HepG2 (cell line): ENCODE results near the gene MYO1G. TPM values are rescaled to one million over a fixed set of nuclear protein-coding genes. Genes with fewer than 3 reads are reported as not detected.
A peak's percentile ranks its signal among the peaks of the same experiment; 100 is the strongest.

ENCODE experiments used
- CCDC6 ChIP-seq: sonication (generic); formaldehyde crosslinking; IDR thresholded peaks from 2 replicates; pipeline ENCODE4 v1.8.1; 2022; ENCODE audit warnings: mild to moderate bottlenecking, missing genetic modification reagents, moderate library complexity
- DMAP1 ChIP-seq: IDR thresholded peaks from 2 replicates; pipeline ENCODE4 v1.6.1; 2016
- ERF ChIP-seq: IDR thresholded peaks from 2 replicates; pipeline ENCODE4 v1.6.1; 2018; ENCODE audit warnings: missing biosample characterization, missing genetic modification reagents
- HDAC2 ChIP-seq: sonication (generic); formaldehyde crosslinking; IDR thresholded peaks from 2 replicates; pipeline ENCODE4 v1.4.0; 2020; ENCODE audit warnings: missing genetic modification reagents
- HNF1B ChIP-seq: sonication (generic); formaldehyde crosslinking; IDR thresholded peaks from 2 replicates; pipeline ENCODE4 v1.5.1; 2020; ENCODE audit warnings: mild to moderate bottlenecking, moderate library complexity, missing genetic modification reagents
- KDM5B ChIP-seq: sonication (generic); formaldehyde crosslinking; IDR thresholded peaks from 2 replicates; pipeline ENCODE4 v1.4.0; 2020; ENCODE audit warnings: missing genetic modification reagents, mild to moderate bottlenecking, borderline replicate concordance
- NFKB2 ChIP-seq: sonication (generic); formaldehyde crosslinking; IDR thresholded peaks from 2 replicates; pipeline ENCODE4 v1.4.0; 2020; ENCODE audit warnings: missing genetic modification reagents, borderline replicate concordance
- SRY ChIP-seq: sonication (generic); formaldehyde crosslinking; IDR thresholded peaks from 2 replicates; pipeline ENCODE4 v1.8.0; 2022; ENCODE audit warnings: mild to moderate bottlenecking, missing genetic modification reagents
- ZNF761 ChIP-seq: sonication (generic); formaldehyde crosslinking; conservative IDR thresholded peaks from 2 replicates; pipeline ENCODE4 v1.4.0; 2020; ENCODE audit warnings: mild to moderate bottlenecking, missing genetic modification reagents
- polyA plus RNA-seq, 8 experiments: library from polyadenylated mRNA; depleted of rRNA in 3 of 8; stranded (reverse) in 7 of 8; unstranded in 1 of 8; fragments of >200 nt; fragmentation: Illumina TruSeq in 4 of 8; extraction: Trizol in 4 of 8; gene quantifications; 2 replicates each; pipeline versions ENCODE4 v1.2.1 to v1.2.3, GENCODE V29; 2011 to 2016; ENCODE audit warnings: low read depth in 4 of 8, missing spikeins in 1 of 8, mixed read lengths in 1 of 8; ENCODE audit not compliant: insufficient read depth in 1 of 8
- total RNA-seq, 5 experiments: library from RNA; depleted of rRNA; stranded (reverse); fragments of >200 nt; fragmentation: Illumina TruSeq; extraction: Trizol; gene quantifications; 2 replicates each; pipeline ENCODE4 v1.2.3, GENCODE V29; 2016; ENCODE audit warnings: low read depth in 1 of 5
- TF ChIP-seq, protein P1 (sequence below): sonication (generic); formaldehyde crosslinking; IDR thresholded peaks from 2 replicates; pipeline ENCODE4 v1.4.0; 2020; ENCODE audit warnings: missing genetic modification reagents
- TF ChIP-seq, protein P2 (sequence below): IDR thresholded peaks from 2 replicates; pipeline ENCODE4 v1.6.1; 2018; ENCODE audit warnings: missing genetic modification reagents, mild to moderate bottlenecking, missing compliant biosample characterization
- TF ChIP-seq, protein P3 (sequence below): sonication (generic); formaldehyde crosslinking; IDR thresholded peaks from 2 replicates; pipeline ENCODE4 v1.4.0; 2020; ENCODE audit warnings: mild to moderate bottlenecking, missing genetic modification reagents
- TF ChIP-seq, protein P4 (sequence below): sonication (generic); formaldehyde crosslinking; IDR thresholded peaks from 2 replicates; pipeline ENCODE4 v1.4.0; 2020; ENCODE audit warnings: missing genetic modification reagents
- TF ChIP-seq, protein P5 (sequence below): sonication (generic); formaldehyde crosslinking; IDR thresholded peaks from 2 replicates; pipeline ENCODE4 v1.5.0; 2020; ENCODE audit warnings: mild to moderate bottlenecking, missing genetic modification reagents
- TF ChIP-seq, protein P6 (sequence below): sonication (generic); formaldehyde crosslinking; IDR thresholded peaks from 2 replicates; pipeline ENCODE4 v1.8.1; 2023; ENCODE audit warnings: mild to moderate bottlenecking, missing genetic modification reagents

The MYO1G gene
- total and polyA plus RNA-seq, 2 of the 13 experiments (the other 11 are each of a cell fraction or from before 2014, with no cell fraction given), result 0.29 to 1.1 TPM

GRCh38 chr7:44967571-44968446 lies 11.0 kb downstream of the MYO1G start (continued):
- 0 out of 2 replicates have a peak, but pooled peaks have one; percentile 52 for TF ChIP-seq HNF1B (CRISPR knock-in tag)
- no peak for TF ChIP-seq CCDC6 (CRISPR knock-in tag)
- peak; percentile 62 for TF ChIP-seq DMAP1 (CRISPR knock-in tag)
- TF ChIP-seq NFKB2, result peak; percentile 53; the same call in 1 of the 2 replicates
- peak; percentile 55; the same call in 1 of the 2 replicates for TF ChIP-seq HDAC2 (CRISPR knock-in tag)
- TF ChIP-seq, protein P1, sequence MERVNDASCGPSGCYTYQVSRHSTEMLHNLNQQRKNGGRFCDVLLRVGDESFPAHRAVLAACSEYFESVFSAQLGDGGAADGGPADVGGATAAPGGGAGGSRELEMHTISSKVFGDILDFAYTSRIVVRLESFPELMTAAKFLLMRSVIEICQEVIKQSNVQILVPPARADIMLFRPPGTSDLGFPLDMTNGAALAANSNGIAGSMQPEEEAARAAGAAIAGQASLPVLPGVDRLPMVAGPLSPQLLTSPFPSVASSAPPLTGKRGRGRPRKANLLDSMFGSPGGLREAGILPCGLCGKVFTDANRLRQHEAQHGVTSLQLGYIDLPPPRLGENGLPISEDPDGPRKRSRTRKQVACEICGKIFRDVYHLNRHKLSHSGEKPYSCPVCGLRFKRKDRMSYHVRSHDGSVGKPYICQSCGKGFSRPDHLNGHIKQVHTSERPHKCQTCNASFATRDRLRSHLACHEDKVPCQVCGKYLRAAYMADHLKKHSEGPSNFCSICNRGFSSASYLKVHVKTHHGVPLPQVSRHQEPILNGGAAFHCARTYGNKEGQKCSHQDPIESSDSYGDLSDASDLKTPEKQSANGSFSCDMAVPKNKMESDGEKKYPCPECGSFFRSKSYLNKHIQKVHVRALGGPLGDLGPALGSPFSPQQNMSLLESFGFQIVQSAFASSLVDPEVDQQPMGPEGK (CRISPR knock-in tag), result peak; percentile 32
- TF ChIP-seq, protein P2, sequence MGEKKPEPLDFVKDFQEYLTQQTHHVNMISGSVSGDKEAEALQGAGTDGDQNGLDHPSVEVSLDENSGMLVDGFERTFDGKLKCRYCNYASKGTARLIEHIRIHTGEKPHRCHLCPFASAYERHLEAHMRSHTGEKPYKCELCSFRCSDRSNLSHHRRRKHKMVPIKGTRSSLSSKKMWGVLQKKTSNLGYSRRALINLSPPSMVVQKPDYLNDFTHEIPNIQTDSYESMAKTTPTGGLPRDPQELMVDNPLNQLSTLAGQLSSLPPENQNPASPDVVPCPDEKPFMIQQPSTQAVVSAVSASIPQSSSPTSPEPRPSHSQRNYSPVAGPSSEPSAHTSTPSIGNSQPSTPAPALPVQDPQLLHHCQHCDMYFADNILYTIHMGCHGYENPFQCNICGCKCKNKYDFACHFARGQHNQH (CRISPR knock-in tag), result peak; percentile 27; the same call in 1 of the 2 replicates
- TF ChIP-seq, protein P3, sequence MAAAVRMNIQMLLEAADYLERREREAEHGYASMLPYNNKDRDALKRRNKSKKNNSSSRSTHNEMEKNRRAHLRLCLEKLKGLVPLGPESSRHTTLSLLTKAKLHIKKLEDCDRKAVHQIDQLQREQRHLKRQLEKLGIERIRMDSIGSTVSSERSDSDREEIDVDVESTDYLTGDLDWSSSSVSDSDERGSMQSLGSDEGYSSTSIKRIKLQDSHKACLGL (CRISPR knock-in tag), result 0 out of 2 replicates have a peak, but pooled peaks have one; percentile 34
- 0 out of 2 replicates have a peak, but pooled peaks have one; percentile 51 for TF ChIP-seq SRY (CRISPR knock-in tag)
- 0 out of 2 replicates have a peak, but pooled peaks have one; percentile 39 for TF ChIP-seq ERF (CRISPR knock-in tag)
- TF ChIP-seq, protein P4, sequence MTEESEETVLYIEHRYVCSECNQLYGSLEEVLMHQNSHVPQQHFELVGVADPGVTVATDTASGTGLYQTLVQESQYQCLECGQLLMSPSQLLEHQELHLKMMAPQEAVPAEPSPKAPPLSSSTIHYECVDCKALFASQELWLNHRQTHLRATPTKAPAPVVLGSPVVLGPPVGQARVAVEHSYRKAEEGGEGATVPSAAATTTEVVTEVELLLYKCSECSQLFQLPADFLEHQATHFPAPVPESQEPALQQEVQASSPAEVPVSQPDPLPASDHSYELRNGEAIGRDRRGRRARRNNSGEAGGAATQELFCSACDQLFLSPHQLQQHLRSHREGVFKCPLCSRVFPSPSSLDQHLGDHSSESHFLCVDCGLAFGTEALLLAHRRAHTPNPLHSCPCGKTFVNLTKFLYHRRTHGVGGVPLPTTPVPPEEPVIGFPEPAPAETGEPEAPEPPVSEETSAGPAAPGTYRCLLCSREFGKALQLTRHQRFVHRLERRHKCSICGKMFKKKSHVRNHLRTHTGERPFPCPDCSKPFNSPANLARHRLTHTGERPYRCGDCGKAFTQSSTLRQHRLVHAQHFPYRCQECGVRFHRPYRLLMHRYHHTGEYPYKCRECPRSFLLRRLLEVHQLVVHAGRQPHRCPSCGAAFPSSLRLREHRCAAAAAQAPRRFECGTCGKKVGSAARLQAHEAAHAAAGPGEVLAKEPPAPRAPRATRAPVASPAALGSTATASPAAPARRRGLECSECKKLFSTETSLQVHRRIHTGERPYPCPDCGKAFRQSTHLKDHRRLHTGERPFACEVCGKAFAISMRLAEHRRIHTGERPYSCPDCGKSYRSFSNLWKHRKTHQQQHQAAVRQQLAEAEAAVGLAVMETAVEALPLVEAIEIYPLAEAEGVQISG (CRISPR knock-in tag), result 0 out of 2 replicates have a peak, but pooled peaks have one; percentile 18
- TF ChIP-seq, protein P5, sequence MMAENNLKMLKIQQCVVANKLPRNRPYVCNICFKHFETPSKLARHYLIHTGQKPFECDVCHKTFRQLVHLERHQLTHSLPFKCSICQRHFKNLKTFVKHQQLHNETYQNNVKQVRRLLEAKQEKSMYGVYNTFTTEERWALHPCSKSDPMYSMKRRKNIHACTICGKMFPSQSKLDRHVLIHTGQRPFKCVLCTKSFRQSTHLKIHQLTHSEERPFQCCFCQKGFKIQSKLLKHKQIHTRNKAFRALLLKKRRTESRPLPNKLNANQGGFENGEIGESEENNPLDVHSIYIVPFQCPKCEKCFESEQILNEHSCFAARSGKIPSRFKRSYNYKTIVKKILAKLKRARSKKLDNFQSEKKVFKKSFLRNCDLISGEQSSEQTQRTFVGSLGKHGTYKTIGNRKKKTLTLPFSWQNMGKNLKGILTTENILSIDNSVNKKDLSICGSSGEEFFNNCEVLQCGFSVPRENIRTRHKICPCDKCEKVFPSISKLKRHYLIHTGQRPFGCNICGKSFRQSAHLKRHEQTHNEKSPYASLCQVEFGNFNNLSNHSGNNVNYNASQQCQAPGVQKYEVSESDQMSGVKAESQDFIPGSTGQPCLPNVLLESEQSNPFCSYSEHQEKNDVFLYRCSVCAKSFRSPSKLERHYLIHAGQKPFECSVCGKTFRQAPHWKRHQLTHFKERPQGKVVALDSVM (CRISPR knock-in tag), result no peak
- TF ChIP-seq ZNF761, result no peak
- TF ChIP-seq, protein P6, sequence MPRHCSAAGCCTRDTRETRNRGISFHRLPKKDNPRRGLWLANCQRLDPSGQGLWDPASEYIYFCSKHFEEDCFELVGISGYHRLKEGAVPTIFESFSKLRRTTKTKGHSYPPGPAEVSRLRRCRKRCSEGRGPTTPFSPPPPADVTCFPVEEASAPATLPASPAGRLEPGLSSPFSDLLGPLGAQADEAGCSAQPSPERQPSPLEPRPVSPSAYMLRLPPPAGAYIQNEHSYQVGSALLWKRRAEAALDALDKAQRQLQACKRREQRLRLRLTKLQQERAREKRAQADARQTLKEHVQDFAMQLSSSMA (CRISPR knock-in tag), result no peak
- TF ChIP-seq KDM5B (CRISPR knock-in tag), result peak; percentile 71; the same call in 1 of the 2 replicates
